HCT116 (cell line): ENCODE data around the gene PARP12. TPM values are rescaled to one million over a fixed set of nuclear protein-coding genes. Genes with fewer than 3 reads are reported as not detected.

Experiments used
- ATAC-seq: fragments of 200-7000 bp; cut with Tn5 transposase; 2 replicates; pipeline ENCODE4 v1.9.1; 2020; ENCODE audit warnings: mild to moderate bottlenecking, moderate library complexity
- BruUV-seq: library from RNA; stranded (reverse); fragments of 400-500 nt; replicated peaks from 2 replicates; lab custom pipeline; 2021; lab: Mats Ljungman, UMichigan
- CTCF ChIA-PET: fragments of 300-600 bp; sonication (Branson Sonifier 250); formaldehyde crosslinking; loops from one replicate; lab custom pipeline; 2021; ENCODE audit warnings: antibody characterized with exemption; lab: Charles Lee
- POLR2A ChIA-PET: fragments of 300-600, 350-600 bp; sonication (Branson Sonifier 250); formaldehyde crosslinking; loops from one replicate; lab custom pipeline; 2021; ENCODE audit warnings: antibody characterized with exemption; lab: Charles Lee
- RAD21 ChIA-PET, 2 experiments: fragments of 300-600 bp; sonication (Branson Sonifier 250); formaldehyde crosslinking; loops; one replicate each; lab custom pipeline; 2023; ENCODE audit warnings: low total read pairs in 2 of 2; ENCODE audit not compliant: uncharacterized antibody in 2 of 2, unreplicated experiment in 2 of 2, low non-redundant PET in 1 of 2; lab: Charles Lee
- DNase-seq: peaks from one replicate; pipeline ENCODE4 v3.0.0-alpha.2; 2010; ENCODE audit warnings: low read depth, low spot score
- H2AFZ ChIP-seq: fragments of 200-600 bp; shearing (Covaris generic), sonication (generic); 2 replicates; pipeline ENCODE4 v1.6.1; 2017; ENCODE audit warnings: low read depth, mixed run types, mixed read lengths, antibody characterized with exemption, low read length; ENCODE audit not compliant: poor library complexity, severe bottlenecking
- H3K27ac ChIP-seq: 2 replicates; pipeline ENCODE4 v1.5.1; 2012; ENCODE audit warnings: low read depth, low read length
- H3K27me3 ChIP-seq: fragments of 200-600 bp; sonication (generic); 2 replicates; pipeline ENCODE4 v1.6.1; 2016; ENCODE audit warnings: mixed run types, low read length, mixed read lengths; ENCODE audit not compliant: insufficient read depth
- H3K36me3 ChIP-seq, 2 experiments: fragments of 200-500 bp in 1 of 2; fragments of 200-600 bp in 1 of 2; sonication (Bioruptor generic) in 1 of 2; sonication (generic) in 1 of 2; 2 replicates each; pipeline versions ENCODE4 v1.5.1 to v1.6.1; 2014 to 2016; ENCODE audit warnings: low read length in 2 of 2, inconsistent platforms in 1 of 2, mixed read lengths in 1 of 2, mixed run types in 1 of 2; ENCODE audit not compliant: insufficient read depth in 2 of 2, control insufficient read depth in 1 of 2
- H3K4me1 ChIP-seq, 2 experiments: fragments of 200-600 bp in 1 of 2; sonication (generic) in 1 of 2; 2 replicates each; pipeline versions ENCODE4 v1.5.1 to v1.6.1; 2012 to 2017; ENCODE audit warnings: low read length in 2 of 2, inconsistent platforms in 1 of 2, mild to moderate bottlenecking in 1 of 2, mixed read lengths in 1 of 2, mixed run types in 1 of 2, moderate library complexity in 1 of 2; ENCODE audit not compliant: insufficient read depth in 2 of 2, control insufficient read depth in 1 of 2
- H3K4me2 ChIP-seq: fragments of 200-600 bp; sonication (generic); 2 replicates; pipeline ENCODE4 v1.6.1; 2017; ENCODE audit warnings: mixed run types, low read length, mixed read lengths
- H3K4me3 ChIP-seq, 2 experiments: fragments of 200-600 bp in 1 of 2; sonication (generic) in 1 of 2; replicated peaks in 1 of 2; 2 replicates each; pipeline ENCODE4 v1.5.1; 2011 to 2016; ENCODE audit warnings: low read length in 2 of 2, control low read depth in 1 of 2, low read depth in 1 of 2, mild to moderate bottlenecking in 1 of 2, mixed read lengths in 1 of 2, mixed run types in 1 of 2
- H3K79me2 ChIP-seq: fragments of 200-600 bp; sonication (generic); 2 replicates; pipeline ENCODE4 v1.6.1; 2017; ENCODE audit warnings: mild to moderate bottlenecking, mixed run types, low read length, moderate library complexity, mixed read lengths; ENCODE audit not compliant: insufficient read depth
- H3K9ac ChIP-seq: fragments of 200-600 bp; sonication (generic); 2 replicates; pipeline ENCODE4 v1.6.1; 2016; ENCODE audit warnings: low read length, mixed read lengths
- H3K9me2 ChIP-seq: fragments of 200-600 bp; sonication (generic), shearing (Covaris generic); 2 replicates; pipeline ENCODE4 v1.6.1; 2017; ENCODE audit warnings: mixed run types, mild to moderate bottlenecking, moderate library complexity; ENCODE audit not compliant: insufficient read depth
- H3K9me3 ChIP-seq, 2 experiments: fragments of 200-500 bp in 1 of 2; fragments of 200-600 bp in 1 of 2; sonication (Bioruptor generic) in 1 of 2; sonication (generic) in 1 of 2; 2 replicates each; pipeline ENCODE4 v1.6.1; 2014 to 2017; ENCODE audit warnings: low read length in 2 of 2, mixed read lengths in 2 of 2, inconsistent platforms in 1 of 2, low read depth in 1 of 2, mild to moderate bottlenecking in 1 of 2, mixed run types in 1 of 2, moderate library complexity in 1 of 2; ENCODE audit not compliant: control insufficient read depth in 1 of 2, insufficient read depth in 1 of 2
- H4K20me1 ChIP-seq: fragments of 200-600 bp; sonication (generic), shearing (Covaris generic); 2 replicates; pipeline ENCODE4 v1.6.1; 2017; ENCODE audit warnings: mixed run types, mild to moderate bottlenecking, moderate library complexity; ENCODE audit not compliant: insufficient read depth
- CBX3 ChIP-seq: IDR thresholded peaks from 2 replicates; pipeline ENCODE4 v1.6.1; 2012; ENCODE audit warnings: low read depth
- CEBPB ChIP-seq: IDR thresholded peaks from 2 replicates; pipeline ENCODE4 v1.6.1; 2012; ENCODE audit warnings: low read depth
- ELF1 ChIP-seq: IDR thresholded peaks from 2 replicates; pipeline ENCODE4 v1.6.1; 2012; ENCODE audit warnings: low read depth, borderline replicate concordance
- EZH2phosphoT487 ChIP-seq: fragments of 200-600 bp; IDR thresholded peaks from 2 replicates; pipeline ENCODE4 v1.6.1; 2018; ENCODE audit warnings: antibody characterized with exemption, borderline replicate concordance
- FOSL1 ChIP-seq: IDR thresholded peaks from 2 replicates; pipeline ENCODE4 v1.6.1; 2012; ENCODE audit warnings: low read depth
- POLR2A ChIP-seq: IDR thresholded peaks from 2 replicates; pipeline ENCODE4 v1.7.0; 2011; ENCODE audit warnings: borderline replicate concordance; ENCODE audit not compliant: insufficient read depth, insufficient read length; ENCODE audit errors: extremely low read depth
- POLR2AphosphoS5 ChIP-seq: IDR thresholded peaks from 2 replicates; pipeline ENCODE4 v1.6.1; 2011; ENCODE audit warnings: mild to moderate bottlenecking, low read depth, low read length, moderate library complexity
- SIN3A ChIP-seq: IDR thresholded peaks from 2 replicates; pipeline ENCODE4 v1.6.1; 2012; ENCODE audit warnings: low read depth
- SRF ChIP-seq: IDR thresholded peaks from 2 replicates; pipeline ENCODE4 v1.6.1; 2012; ENCODE audit warnings: low read depth
- TCF7L2 ChIP-seq: IDR thresholded peaks from 2 replicates; pipeline ENCODE4 v1.7.0; 2011; ENCODE audit warnings: borderline replicate concordance, inconsistent platforms; ENCODE audit not compliant: insufficient read depth, insufficient read length; ENCODE audit errors: extremely low read depth
- ZBTB33 ChIP-seq: IDR thresholded peaks from 2 replicates; pipeline ENCODE4 v1.6.1; 2011; ENCODE audit warnings: mild to moderate bottlenecking, low read length, moderate library complexity; ENCODE audit not compliant: insufficient replicate concordance; ENCODE audit errors: extremely low read depth
- ZFX ChIP-seq: fragments of 450-650 bp; IDR thresholded peaks from 2 replicates; pipeline ENCODE4 v1.6.1; 2017
- intact Hi-C: fragments of 100-400 bp; cut with micrococcal nuclease; formaldehyde crosslinking; loops from 2 replicates; pipeline ENCODE4 v1.10.0; 2022
- total RNA-seq: library from RNA; stranded (reverse); gene quantifications from one replicate; pipeline ENCODE4 v1.2.1, GENCODE V29; 2021; ENCODE audit not compliant: unreplicated experiment
- TF ChIP-seq, protein P1 (sequence below): IDR thresholded peaks from 2 replicates; pipeline ENCODE4 v1.6.1; 2012; ENCODE audit warnings: low read depth
- TF ChIP-seq, protein P2 (sequence below): IDR thresholded peaks from 2 replicates; pipeline ENCODE4 v1.6.1; 2012

Gene PARP12
- total RNA-seq, 1 experiment from 2014 or later, result 17.7 TPM

DNA sequence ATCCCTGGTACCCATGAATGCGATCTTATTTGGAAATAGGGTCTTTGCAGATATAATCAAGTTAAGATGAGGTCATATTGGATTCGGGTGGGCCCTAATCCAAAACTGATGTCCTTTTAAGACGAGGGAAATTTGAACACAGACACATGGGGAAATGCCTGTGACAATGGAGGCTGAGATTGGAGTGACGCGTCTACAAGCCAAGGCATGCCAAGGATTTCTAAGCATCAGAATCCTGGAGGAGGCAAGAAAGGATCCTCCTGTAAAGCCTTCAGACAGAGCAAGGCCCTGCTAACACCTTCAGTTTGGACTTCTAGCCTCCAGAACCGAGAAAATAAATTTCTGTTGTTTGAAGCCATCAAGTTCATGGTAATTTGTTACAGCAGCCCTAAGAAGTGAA is 18.5 kb downstream of the PARP12 start:
- no TSS peak for BruUV-seq
- Histone ChIP-seq H3K4me3 (no peak overlapping the region), H3K9me3 (no peaks in the 10 kb centered on the region), H3K36me3 (no peaks in the 10 kb centered on the region), H3K27me3 (no peaks in the 10 kb centered on the region), H3K4me1 (no peaks in the 10 kb centered on the region), H4K20me1 (no peaks in the 10 kb centered on the region), H3K27ac (no peak overlapping the region), H3K9ac (no peak overlapping the region), H3K79me2 (no peaks in the 10 kb centered on the region), H2AFZ (no peak overlapping the region), H3K4me2 (no peak overlapping the region), H3K9me2 (no peaks in the 10 kb centered on the region)
- ATAC-seq (no peak), DNase-seq (no peak)
- ChIA-PET CTCF (no interaction called here), RAD21 (no interaction called here), POLR2A (interaction anchor here (0.7 to 0.9 kb wide), 2 partner anchors 10 to 25 kb away, joined by 3 to 4 read pairs; no protein-coding TSS in a partner anchor)
- no peak for TF ChIP-seq TCF7L2
- TF ChIP-seq CBX3, result no peak
- TF ChIP-seq ELF1, result no peak
- intact Hi-C loops, result no loop called here

DNA sequence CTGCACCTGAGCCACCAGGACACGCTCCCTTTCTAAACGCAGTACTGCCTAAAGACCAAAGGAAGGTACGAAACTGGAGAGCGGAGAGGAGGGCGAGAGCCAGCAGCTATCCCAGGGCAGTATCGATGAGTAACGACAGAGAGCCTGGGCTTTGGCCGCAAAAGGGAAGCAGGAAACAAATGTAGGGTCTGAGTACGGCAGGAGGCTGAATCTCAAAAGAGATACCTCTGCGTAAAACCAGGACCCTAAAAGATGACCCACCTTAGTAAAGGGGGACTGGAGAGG is 20.4 kb downstream of the PARP12 start:
- Histone ChIP-seq H3K9me2 (no peaks in the 10 kb centered on the region), H3K4me2 (no peak overlapping the region), H3K79me2 (no peaks in the 10 kb centered on the region), H3K4me3 (no peak overlapping the region), H3K27me3 (no peaks in the 10 kb centered on the region), H3K4me1 (no peaks in the 10 kb centered on the region), H3K27ac (no peak overlapping the region), H3K36me3 (no peaks in the 10 kb centered on the region), H4K20me1 (no peaks in the 10 kb centered on the region), H2AFZ (no peak overlapping the region), H3K9ac (no peak overlapping the region), H3K9me3 (no peaks in the 10 kb centered on the region)
- intact Hi-C loops, result no loop called here
- ATAC-seq (no peak), DNase-seq (no peak)
- POLR2A ChIA-PET, result no interaction called here
- RAD21 ChIA-PET, result no interaction called here
- CTCF ChIA-PET, result interaction anchor here (1.4 kb wide), 1 partner anchor 421 kb away, joined by 4 read pairs; no protein-coding TSS in a partner anchor
- no TSS peak for BruUV-seq
- TF ChIP-seq ZBTB33 (no peak), CEBPB (no peak), POLR2AphosphoS5 (no peak), EZH2phosphoT487 (no peak), FOSL1 (no peak), ELF1 (no peak), ZFX (no peak), SIN3A (no peak), POLR2A (no peak), SRF (no peak)
- TF ChIP-seq, protein P1, sequence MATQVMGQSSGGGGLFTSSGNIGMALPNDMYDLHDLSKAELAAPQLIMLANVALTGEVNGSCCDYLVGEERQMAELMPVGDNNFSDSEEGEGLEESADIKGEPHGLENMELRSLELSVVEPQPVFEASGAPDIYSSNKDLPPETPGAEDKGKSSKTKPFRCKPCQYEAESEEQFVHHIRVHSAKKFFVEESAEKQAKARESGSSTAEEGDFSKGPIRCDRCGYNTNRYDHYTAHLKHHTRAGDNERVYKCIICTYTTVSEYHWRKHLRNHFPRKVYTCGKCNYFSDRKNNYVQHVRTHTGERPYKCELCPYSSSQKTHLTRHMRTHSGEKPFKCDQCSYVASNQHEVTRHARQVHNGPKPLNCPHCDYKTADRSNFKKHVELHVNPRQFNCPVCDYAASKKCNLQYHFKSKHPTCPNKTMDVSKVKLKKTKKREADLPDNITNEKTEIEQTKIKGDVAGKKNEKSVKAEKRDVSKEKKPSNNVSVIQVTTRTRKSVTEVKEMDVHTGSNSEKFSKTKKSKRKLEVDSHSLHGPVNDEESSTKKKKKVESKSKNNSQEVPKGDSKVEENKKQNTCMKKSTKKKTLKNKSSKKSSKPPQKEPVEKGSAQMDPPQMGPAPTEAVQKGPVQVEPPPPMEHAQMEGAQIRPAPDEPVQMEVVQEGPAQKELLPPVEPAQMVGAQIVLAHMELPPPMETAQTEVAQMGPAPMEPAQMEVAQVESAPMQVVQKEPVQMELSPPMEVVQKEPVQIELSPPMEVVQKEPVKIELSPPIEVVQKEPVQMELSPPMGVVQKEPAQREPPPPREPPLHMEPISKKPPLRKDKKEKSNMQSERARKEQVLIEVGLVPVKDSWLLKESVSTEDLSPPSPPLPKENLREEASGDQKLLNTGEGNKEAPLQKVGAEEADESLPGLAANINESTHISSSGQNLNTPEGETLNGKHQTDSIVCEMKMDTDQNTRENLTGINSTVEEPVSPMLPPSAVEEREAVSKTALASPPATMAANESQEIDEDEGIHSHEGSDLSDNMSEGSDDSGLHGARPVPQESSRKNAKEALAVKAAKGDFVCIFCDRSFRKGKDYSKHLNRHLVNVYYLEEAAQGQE, result no peak
- TF ChIP-seq, protein P2, sequence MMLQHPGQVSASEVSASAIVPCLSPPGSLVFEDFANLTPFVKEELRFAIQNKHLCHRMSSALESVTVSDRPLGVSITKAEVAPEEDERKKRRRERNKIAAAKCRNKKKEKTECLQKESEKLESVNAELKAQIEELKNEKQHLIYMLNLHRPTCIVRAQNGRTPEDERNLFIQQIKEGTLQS, result no peak
